Epidermal melanocyte (primary cell): ENCODE data around the gene RCBTB1.
"Not testable (repeated sequence)": the region's sequence is repeated elsewhere in the genome, so short reads cannot be mapped to it uniquely, and the experiment has no call there.

Source experiments
- DNase-seq: peaks from one replicate; pipeline ENCODE4 v3.0.0; 2011; ENCODE audit warnings: low spot score; ENCODE audit not compliant: insufficient read length

RCBTB1 gene

DNA sequence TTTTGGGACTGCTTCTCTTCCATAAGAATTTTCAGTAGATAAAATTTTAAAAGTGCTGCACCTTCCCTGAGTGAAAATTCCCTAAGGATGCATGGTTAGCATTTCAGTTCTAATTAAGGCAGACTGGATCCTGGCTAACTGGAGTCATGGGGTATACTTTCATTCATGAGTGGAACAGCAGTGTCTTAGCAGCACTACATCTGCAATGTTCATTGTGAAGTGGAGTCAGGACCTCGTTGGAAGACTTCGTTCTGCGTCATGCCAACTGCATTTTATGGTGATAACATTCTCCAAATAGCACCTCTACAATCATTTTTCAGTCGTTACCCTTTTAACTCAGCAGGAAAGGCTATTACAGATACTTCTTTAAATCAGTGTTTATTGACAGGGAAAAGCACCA is 64.1 kb downstream of the RCBTB1 start:
- DNase-seq = no peak

DNA sequence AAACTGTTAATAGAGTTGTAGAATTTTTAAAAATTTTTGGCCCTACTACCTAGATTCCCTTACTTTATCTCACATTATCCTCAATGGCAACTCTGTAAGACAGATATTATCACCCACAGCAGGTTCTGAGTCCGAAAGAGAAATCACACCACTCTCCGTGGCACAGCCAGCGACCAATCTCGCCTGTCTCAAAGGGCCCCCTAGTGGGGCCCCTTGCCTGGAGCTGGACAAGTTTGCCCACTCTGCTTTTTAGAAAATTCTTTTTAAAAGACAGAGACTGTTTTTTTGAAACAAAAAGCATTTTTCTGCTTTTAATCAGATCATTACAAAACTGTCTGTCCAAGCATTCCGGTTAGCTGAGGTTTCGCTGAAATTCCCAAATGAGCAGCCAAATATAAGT is 67.9 kb downstream of the RCBTB1 start:
- no peak for DNase-seq

DNA sequence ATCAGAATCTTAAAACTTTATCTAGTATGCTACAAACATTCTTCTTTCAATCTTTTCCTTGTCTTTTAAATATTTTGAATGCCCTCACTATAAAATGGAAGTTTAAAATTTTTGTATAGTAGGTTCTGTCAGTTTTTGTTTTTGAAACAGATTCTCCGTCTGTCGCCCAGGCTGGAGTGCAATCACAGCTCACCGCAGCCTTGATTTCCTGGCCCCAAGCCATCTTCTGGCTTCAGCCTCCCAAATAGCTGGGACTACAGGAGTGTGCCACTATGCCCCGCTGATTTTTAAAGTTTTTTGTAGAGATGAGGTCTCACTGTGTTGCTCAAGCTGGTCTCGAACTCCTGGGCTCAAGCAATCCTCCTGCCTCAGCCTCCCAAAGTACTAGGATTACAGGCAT is 68.9 kb downstream of the RCBTB1 start:
- DNase-seq = no peak

DNA sequence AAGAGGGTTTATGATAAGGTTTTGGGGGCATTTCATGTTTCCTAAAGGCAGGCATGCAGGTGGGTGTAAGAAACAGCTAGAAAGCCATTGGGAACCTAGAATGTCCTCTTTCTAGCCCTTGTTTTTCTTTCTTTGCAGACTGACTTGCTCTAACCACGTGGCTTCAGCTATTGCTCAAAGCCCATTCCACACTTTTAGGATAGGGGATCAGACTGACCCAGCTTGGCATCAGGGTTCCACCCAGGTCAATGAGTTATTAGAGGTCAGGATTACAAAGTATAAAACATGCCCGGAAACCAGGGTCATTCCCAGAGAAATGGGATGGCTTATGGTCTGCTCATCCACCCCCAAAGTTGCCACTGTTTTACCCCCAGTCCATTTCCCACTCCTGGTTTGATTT is 72.8 kb downstream of the RCBTB1 start:
- DNase-seq = no peak

DNA sequence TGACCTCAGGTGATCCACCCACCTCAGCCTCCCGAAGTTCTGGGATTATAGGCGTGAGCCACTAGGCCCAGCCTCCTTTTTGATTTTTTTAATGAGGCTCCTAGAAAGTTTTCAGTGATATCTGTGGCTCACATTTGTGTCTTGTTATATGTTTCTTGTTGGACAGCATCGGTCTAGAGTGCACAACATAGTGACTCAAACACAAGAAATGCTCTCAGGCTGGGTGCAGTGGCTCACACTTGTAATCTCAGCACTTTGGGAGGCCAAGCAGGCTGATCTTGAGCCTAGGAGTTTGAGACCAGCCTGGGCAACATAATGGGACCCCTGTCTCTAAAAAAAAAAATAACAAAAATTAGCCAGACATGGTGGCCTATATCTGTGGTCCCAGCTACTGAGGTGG is 81.4 kb downstream of the RCBTB1 start:
- DNase-seq = no peak

DNA sequence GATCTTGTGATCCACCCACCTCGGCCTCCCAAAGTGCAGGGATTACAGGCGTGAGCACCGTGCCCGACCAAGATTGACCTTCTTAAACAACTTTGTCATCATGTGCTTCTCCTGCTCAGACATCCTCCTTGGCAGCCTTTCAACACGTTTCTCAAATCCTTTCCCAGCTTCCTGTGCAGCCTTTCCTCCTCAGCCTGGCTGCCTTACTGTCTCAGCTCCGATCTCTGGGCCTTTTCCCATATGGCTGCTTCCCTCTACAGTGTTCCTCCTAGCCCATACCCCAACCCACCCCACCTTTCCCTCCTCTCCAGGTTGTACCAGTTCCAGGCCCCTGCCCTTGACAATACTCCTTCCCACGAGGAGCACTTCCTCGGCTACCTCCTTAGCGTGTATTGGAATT is 82.4 kb downstream of the RCBTB1 start:
- no peak for DNase-seq

DNA sequence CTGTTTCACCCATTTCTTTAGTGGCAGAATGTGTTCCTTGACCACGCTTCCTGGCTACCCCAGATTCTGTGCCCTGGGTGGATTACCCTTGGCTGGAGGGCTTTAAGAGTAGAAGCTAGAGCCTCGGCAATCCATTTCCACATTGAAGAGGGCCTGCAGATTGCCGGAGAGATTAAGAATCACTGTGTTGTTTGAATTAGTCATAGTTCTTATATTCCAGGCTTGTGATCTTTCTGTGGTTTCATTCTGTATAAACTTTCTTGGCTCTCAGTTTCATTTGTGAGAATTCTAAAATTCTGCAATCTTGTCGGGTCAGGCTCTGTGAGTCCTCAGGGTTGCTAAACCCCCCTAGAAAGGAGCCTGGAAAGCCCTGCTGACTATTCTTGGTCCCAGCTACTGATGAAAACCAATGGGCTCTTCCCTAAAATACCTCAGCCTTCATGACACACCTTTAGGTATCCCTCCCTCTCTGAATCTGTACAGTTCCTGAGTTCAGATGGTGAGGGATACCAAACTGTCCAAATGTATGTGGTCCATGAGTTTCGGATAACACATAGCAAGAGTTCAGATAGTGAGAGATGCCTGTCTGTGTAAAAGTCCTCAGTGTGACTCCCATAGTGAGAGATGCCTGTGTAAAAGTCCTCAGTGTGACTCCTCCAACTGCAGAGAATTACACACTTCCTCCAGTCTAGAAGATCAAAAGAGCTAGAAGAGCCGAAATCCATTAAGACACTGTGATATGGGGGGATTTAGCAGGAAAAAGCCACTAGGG is 85.3 kb downstream of the RCBTB1 start:
- DNase-seq = peak; percentile 88

DNA sequence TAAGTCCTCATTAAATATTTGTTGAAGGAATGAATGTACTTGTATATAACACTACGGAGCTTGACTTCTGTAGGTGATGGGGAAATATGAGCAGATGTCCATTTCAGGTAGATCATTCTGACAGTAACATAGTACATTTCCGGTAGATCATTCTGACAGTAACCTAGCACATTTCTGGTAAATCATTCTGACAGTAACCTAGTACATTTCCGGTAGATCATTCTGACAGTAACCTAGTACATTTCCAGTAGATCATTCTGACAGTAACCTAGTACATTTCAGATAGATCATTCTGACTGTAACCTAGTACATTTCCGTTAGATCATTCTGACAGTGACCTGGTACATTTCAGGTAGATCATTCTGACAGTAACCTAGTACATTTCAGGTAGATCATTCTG is 87.2 kb downstream of the RCBTB1 start:
- no peak for DNase-seq

DNA sequence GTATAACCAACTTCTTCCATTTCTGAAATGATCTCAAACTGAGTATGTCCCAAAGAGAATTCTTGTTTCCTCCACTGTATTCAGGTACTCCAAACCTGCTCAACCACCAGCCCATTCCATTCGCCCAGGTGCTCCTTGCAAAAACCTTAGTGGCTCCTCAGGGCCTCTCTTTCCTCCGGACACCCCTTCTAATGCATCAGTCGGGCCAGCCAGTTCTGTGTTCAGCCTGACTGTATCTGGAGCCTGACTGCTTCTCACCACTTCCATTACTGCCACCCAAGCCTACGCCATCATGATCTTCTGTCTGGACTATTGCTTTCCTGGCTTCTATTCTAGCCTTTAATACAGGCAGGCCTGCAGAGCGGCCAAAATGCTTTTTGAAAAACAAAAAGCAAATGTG is 88.1 kb downstream of the RCBTB1 start:
- no peak for DNase-seq

DNA sequence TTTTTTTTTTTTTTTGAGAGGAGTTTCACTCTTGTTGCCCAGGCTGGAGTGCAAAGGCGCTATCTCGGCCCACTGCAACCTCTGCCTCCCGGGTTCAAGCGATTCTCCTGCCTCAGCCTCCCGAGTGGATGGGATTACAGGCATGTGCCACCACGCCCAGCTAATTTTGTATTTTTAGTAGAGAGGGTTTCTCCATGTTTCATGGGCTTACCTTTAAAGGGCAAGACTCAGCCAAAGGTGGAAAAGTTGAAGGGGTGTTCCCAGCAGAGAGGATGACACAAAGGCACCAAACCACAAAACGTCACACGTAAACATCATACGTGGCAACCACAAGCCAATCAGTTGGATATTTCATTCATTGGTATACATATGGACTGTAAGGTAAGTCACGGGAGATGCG is 88.5 kb downstream of the RCBTB1 start:
- not testable (repeated sequence) for DNase-seq

DNA sequence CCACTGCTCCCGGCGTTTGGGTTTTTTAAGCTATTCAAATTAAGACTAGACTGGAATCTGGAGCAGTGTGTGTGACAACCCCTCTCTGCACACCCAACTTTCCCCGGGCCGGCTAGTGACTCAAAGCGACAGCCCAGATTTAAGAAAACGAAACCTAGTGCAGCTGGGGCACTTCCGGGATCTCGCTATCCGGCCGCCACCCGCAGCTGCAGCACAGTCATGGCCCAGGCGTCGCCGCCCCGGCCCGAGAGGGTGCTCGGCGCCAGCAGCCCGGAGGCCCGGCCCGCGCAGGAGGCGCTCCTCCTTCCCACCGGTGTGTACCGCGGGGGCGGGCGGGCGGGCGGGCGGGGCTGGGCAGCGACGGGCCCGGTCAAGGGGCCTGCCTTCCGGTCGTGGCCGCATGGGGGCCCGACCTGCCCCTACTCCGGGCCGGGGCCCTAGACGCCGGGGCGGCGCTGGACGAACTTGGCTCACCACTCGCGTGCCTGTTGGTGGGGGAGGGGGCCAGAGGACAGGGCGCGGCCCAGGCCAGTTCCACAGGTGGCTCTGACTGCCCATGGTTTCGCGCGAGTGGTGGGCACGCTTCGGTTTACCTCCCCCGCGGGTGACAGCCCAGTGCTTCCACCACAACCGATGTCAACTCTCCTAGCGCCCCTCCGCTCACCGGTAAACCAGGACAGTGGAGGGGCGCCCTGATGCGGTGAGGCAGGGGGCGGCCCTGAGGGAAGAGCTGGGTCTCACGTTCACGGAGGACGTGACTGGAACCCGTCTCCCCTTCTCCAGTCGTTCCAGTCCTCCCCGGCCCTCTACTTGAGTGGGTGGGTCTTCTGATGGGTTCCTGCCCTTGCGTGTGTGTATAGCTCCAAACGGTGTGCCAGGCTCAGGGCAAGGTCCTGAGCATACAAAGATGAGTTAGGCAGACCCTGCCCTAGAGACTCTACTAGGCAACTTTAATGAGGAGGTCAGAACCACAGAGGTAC is 89.3 kb downstream of the RCBTB1 start, which contains the start of gene PHF11:
PHF11 (plus strand) TSS at position 171 of the 980 bp plus-strand sequence; CDS start at position 220, 49 bp downstream.
- peak; percentile 36 for DNase-seq

DNA sequence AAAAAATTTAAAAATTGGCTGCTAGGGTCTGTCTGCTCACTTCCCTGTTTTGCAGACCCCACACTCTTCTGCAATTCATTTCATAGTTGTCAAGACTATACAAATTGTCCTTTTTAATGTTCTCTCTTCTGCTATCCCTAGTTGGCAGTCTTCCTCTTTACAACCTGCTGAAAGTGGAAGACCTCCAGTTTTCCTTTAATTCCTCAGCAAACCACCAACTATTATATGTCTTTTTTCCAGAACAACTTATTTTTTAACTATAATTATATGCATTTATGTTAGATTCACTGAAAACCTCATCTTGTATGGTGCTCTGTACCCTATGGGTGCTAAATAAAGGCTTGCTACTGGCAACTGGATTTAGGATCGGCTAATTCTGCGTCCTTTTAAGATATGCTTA is 90.7 kb downstream of the RCBTB1 start:
- DNase-seq = no peak

DNA sequence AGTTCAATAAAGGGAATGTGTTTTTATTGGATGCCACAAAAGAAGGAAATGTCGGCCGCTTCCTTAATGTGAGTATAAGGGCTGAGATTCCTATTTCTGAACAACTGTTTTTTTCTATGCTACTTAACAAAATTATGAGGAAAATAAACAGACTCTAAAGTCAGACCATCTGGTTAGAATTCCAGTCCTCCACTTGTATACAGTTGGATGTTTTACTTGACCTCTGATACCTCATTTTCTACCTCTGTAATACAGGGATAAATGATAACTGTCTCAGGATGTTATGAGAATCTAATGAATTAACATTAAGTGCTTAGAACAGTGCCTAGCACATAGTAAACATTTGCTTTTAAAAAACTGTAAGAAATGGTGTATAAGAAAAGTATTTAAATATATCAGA is 96.8 kb downstream of the RCBTB1 start:
- DNase-seq = no peak
